ENCODE data around the gene PLEKHO2.

PLEKHO2 gene

GRCh38 chr15:64855205-64855975 lies 13.7 kb downstream of the PLEKHO2 start:
- DNase-seq (ENCODE audit: low read depth): no peak

GRCh38 chr15:64856429-64857145 lies 14.9 kb downstream of the PLEKHO2 start:
- DNase-seq (ENCODE audit: low read depth): no peak

- no peak for DNase-seq (ENCODE audit: low read depth)
These were observed 15.7 kb downstream of the PLEKHO2 start for GRCh38 chr15:64857421-64857820.

GRCh38 chr15:64858021-64858575 lies 16.4 kb downstream of the PLEKHO2 start:
- DNase-seq (ENCODE audit: low read depth): no peak

- DNase-seq (ENCODE audit: low read depth): no peak
These were observed 17.5 kb downstream of the PLEKHO2 start for GRCh38 chr15:64859226-64859625.

- no peak for DNase-seq (ENCODE audit: low read depth)
These were observed 19.6 kb downstream of the PLEKHO2 start for GRCh38 chr15:64861331-64861730.

GRCh38 chr15:64861960-64862359 lies 20.2 kb downstream of the PLEKHO2 start:
- no peak for DNase-seq (ENCODE audit: low read depth)

- DNase-seq (ENCODE audit: low read depth): no peak
These were observed 20.7 kb downstream of the PLEKHO2 start for GRCh38 chr15:64862408-64862807.

- DNase-seq (ENCODE audit: low read depth): no peak
These were observed 22.4 kb downstream of the PLEKHO2 start for GRCh38 chr15:64864068-64864467.

GRCh38 chr15:64865126-64865997 lies 23.6 kb downstream of the PLEKHO2 start:
- DNase-seq (ENCODE audit: low read depth): no peak

GRCh38 chr15:64865998-64866520 lies 24.3 kb downstream of the PLEKHO2 start:
- DNase-seq (ENCODE audit: low read depth): no peak

- DNase-seq (ENCODE audit: low read depth): no peak
These were observed 27.8 kb downstream of the PLEKHO2 start for GRCh38 chr15:64869501-64869900.

- DNase-seq (ENCODE audit: low read depth): no peak
These were observed 28.6 kb downstream of the PLEKHO2 start for GRCh38 chr15:64870353-64870752.

GRCh38 chr15:64875641-64876223 lies 34.0 kb downstream of the PLEKHO2 start:
- no peak for DNase-seq (ENCODE audit: low read depth)

GRCh38 chr15:64877435-64877834 lies 35.7 kb downstream of the PLEKHO2 start:
- no peak for DNase-seq (ENCODE audit: low read depth)

GRCh38 chr15:64878705-64879104 lies 37.0 kb downstream of the PLEKHO2 start:
- no peak for DNase-seq (ENCODE audit: low read depth)

GRCh38 chr15:64883100-64883581 lies 41.4 kb downstream of the PLEKHO2 start:
- DNase-seq (ENCODE audit: low read depth): no peak

- peak; percentile 58 for DNase-seq (ENCODE audit: low read depth)
These were observed 42.3 kb downstream of the PLEKHO2 start for GRCh38 chr15:64883997-64884511.

- no peak for DNase-seq (ENCODE audit: low read depth)
These were observed 43.0 kb downstream of the PLEKHO2 start for GRCh38 chr15:64884679-64885078.

- DNase-seq (ENCODE audit: low read depth): no peak
These were observed 46.6 kb downstream of the PLEKHO2 start for GRCh38 chr15:64888336-64888735.

GRCh38 chr15:64891561-64891960 lies 49.8 kb downstream of the PLEKHO2 start:
- DNase-seq (ENCODE audit: low read depth): no peak
